NCI-H526 treated with DMSO at 0.1 percent for 48 hours (cell line): ENCODE measurements around the gene KRTAP10-3.
"Not testable (repeated sequence)": the region's sequence is repeated elsewhere in the genome, so short reads cannot be mapped to it uniquely, and the experiment has no call there.

Source experiments
- DNase-seq: peaks from one replicate; lab custom pipeline; 2025; lab: John Stamatoyannopoulos, UW

KRTAP10-3 gene

GRCh38 chr21:44590311-44590721 is 31.7 kb upstream of the KRTAP10-3 start:
- DNase-seq, result no peak

- no peak for DNase-seq
These were observed 31.2 kb upstream of the KRTAP10-3 start for GRCh38 chr21:44589586-44590305.

- no peak for DNase-seq
These were observed 30.5 kb upstream of the KRTAP10-3 start for GRCh38 chr21:44589094-44589493.

- DNase-seq, result no peak
These were observed 27.3 kb upstream of the KRTAP10-3 start for GRCh38 chr21:44585892-44586291.

DNA sequence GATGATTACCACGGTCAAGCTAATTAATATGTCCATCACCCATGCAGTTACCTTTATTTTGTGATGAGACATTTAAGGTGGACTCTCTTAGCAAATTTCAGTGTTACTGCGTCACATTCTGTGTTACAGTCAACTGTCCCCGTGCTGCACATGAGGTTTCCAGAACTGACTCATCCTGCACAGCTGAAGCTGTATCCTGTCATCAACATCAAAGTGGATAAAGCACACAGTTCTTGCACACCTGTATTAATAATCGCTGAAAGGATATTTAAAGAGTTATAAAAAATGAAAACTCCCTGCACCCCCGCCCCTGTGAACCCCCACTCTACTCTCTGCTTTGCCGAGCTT is 25.2 kb upstream of the KRTAP10-3 start:
- no peak for DNase-seq

DNA sequence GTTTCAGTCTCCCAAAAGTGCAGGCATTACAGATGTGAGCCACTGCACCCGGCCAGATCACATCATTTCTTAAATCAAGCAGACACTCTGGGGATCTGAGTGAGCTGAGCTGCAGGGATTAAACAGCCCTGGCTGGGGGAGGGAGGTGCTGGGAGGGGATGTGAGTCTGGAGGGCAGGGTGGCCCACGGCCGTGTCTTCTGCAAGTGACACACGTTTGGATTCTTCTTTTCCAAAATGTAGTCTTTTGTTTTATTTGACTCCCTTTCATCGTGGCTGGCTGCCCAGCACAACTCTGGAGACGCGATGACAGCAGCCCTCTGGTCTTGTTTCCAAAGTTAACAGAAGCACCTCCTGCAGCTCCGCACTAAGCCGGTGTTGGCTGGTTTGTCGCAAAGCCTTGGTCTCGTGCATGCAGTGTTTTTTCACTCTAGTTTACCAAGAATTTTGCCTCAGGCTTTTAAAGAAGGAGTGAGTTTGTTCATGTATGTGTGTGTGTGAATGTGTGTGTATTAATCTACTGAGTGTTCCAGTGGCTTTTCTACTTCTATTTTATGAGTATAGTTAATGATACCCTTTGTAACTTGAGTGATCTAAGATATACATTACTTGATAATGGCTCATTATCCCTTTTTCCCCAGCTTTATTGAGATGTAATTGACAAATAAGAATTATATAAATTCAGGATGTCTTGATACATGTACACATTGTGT is 24.6 kb upstream of the KRTAP10-3 start:
- DNase-seq, result no peak

GRCh38 chr21:44582055-44582454 is 23.5 kb upstream of the KRTAP10-3 start:
- peak; percentile 14 for DNase-seq

DNA sequence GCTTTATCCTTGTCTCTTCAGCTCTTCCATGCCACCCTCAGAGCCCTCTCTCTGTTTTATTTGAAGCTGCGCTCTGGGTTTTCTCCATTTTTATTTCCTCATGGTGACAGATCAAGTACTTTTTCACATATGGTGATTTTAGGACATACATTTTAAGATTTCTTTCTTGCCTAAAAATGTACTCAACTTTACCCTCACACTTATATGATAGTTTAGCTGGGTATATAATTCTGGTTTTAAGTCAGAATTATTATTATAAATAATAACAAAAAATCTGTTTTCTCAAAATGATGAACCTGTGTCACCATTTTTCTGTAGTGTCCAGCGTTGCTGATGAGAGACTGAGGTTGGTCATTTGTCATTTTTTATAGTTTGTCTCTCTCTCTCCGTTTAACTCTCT is 22.6 kb upstream of the KRTAP10-3 start:
- DNase-seq, result no peak

DNA sequence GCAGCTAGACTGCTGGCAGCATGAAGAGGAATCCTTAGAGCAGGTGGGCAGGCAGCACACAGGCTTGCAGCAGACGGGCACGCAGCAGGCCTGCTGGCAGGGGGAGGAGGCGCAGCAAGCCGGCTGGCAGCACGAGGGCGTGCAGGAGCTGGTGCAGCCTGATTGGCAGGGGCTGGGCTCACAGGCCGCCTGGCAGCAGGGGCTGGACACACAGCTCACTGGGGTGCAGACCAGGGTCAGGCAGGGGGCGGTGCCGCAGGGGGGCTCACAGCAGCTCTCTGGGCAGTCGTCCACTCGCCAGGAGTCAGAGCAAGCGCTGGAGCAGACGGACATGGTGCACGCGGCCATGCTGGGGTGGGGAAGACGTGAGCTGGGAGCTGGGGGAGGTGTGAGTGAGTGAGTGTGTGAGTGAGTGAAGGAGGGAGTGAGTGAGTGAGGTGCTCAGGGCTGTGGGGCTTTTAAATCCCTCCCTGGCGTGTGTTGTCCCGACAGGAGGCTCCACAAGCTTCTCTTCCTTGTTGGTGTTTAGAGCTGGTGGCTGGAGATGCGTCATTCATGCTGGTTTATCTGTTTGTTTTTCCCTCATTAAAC is 21.7 kb upstream of the KRTAP10-3 start, which contains the start of gene KRTAP10-5:
Gene KRTAP10-5, minus strand, starts transcription at position 374 of the 591 bp plus-strand sequence. Its CDS starts 26 bp downstream, at position 348.
- not testable (repeated sequence) for DNase-seq

- no peak for DNase-seq
These were observed 21.2 kb upstream of the KRTAP10-3 start for GRCh38 chr21:44579833-44580144.

DNA sequence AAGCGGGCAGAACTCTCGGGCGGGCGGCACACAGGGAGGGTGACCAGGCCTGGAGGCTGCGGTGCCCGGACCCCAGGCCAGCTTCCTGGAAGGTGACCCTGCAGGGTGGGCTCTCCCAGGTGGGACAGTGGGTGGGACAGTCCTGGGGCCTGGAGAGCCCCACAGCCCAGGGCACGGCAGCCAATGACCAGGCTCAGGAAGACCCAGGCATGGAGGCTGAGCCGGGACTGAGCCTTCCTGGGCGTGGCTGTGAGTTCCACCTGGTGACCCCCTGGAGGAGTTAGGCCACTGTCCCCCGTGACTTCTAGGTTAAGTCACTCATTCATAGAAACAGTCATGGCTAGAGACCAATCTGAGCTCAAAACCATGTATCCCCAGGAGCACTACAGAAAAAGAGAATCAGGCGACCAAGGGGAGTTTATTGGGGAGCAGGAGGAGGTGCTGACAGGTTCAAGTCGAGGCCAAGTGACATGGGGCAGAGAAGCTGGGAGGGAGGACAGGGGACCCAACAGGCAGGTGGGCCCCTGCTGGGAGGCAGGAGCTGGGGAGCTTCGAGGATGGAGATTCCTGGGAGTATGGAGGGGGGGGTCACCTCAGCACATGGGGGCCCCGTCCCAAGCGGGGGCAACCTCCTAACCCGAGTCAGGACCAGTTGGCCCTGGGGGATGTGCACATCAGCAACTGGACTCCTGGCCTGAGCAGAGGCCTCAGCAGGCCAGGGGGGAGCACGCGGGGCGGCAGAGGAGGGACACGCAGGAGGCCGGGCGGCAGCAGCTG is 20.6 kb upstream of the KRTAP10-3 start:
- DNase-seq, result no peak

- DNase-seq, result no peak
These were observed 19.9 kb upstream of the KRTAP10-3 start for GRCh38 chr21:44578371-44579055.

- no peak for DNase-seq
These were observed 17.4 kb upstream of the KRTAP10-3 start for GRCh38 chr21:44576025-44576420.

DNA sequence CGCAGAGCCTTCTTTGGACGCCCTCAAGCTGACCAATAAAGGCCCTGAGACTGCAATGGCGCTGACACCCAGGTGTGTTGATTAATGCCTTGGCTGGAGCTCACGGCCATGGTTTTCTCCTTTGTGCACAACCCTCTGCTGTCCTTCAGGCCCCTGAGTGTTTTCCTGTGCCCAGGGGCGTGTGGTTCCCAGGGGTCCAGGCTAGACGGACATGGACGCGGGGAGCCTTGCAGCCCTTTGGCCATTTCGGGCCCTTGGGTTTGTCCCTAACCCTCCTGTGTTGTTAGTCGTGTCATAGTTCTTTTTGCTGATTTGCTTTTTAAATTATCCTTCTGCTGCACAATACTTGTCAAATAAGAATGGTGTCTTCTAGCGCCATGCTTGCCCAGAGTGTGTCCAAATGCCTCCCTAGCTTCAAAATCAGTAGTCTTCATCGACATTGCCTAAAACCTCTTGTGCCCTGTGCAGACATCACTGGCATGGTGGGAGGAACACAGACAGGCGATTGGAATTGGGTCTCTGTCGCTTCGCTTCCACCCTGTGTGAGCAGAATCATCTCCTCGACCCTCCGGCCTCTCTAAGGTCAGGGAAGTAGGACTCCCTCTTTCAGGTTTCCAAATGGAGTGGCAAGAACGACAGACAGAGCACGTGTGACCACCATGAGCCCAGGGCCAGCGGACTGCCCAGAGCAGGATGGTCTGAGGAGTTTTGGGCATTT is 16.9 kb upstream of the KRTAP10-3 start:
- no peak for DNase-seq

DNA sequence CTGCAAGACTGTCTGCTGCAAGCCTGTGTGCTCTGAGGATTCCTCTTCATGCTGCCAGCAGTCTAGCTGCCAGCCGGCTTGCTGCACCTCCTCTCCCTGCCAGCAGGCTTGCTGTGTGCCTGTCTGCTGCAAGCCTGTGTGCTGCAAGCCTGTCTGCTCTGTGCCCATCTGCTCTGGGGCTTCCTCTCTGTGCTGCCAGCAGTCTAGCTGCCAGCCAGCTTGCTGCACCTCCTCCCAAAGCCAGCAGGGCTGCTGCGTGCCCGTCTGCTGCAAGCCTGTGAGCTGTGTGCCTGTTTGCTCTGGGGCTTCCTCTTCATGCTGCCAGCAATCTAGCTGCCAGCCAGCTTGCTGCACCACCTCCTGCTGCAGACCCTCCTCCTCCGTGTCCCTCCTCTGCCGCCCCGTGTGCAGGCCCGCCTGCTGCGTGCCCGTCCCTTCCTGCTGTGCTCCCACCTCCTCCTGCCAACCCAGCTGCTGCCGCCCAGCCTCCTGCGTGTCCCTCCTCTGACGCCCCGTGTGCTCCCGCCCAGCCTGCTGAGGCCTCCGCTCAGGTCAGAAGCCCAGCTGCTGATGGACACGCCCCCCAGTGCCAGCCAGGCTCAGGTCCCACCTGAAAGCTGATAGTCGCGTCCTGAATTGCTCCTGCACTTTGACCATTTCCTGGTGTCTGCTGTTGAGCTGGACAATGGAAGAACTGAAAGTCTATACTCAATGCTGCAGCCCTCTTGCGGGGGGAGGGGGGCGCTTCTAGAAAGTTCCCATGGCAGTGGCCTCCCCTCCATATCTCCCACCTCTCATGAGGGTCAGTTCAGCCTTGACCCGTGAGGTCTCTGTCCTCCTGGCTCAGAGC is 16.1 kb upstream of the KRTAP10-3 start:
- DNase-seq, result no peak

- not testable (repeated sequence) for DNase-seq
These were observed 15.2 kb upstream of the KRTAP10-3 start, which contains the start of gene KRTAP10-4 for GRCh38 chr21:44573630-44574456. Gene KRTAP10-4 (plus strand): TSS chr21:44573729. CDS start chr21:44573759, 30 bp downstream.

- DNase-seq, result no peak
These were observed 14.5 kb upstream of the KRTAP10-3 start for GRCh38 chr21:44572959-44573583.

- no peak for DNase-seq
These were observed 13.5 kb upstream of the KRTAP10-3 start for GRCh38 chr21:44571844-44572782.
